DMS79 treated with DMSO at 0.1 percent for 48 hours (cell line): Measurements from ENCODE around the gene ENTHD1.

Source experiments
- DNase-seq: peaks from one replicate; lab custom pipeline; 2025; lab: John Stamatoyannopoulos, UW

The ENTHD1 gene

GRCh38 chr22:39712751-39713525, 180.6 kb downstream of the ENTHD1 start:
- no peak for DNase-seq

DNA sequence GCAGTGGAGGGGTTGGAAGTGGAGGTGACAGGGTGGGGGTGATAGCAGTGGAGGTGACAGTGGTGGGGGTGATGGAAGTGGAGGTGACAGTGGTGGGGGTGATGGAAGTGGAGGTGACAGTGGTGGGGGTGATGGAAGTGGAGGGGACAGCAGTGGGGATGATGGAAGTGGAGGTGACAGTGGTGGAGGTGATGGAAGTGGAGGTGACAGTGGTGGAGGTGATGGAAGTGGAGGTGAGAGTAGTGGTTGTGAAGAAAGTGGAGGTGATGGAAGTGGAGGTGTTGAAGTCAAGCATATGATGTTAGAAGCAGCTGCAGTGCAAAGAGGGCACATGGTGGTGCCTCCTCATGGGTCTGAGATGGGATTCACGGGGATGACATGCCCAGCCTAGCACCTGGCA, 181.5 kb downstream of the ENTHD1 start:
- DNase-seq: no peak

- peak; percentile 33 for DNase-seq
These were observed 183.0 kb downstream of the ENTHD1 start for GRCh38 chr22:39710380-39711150.

DNA sequence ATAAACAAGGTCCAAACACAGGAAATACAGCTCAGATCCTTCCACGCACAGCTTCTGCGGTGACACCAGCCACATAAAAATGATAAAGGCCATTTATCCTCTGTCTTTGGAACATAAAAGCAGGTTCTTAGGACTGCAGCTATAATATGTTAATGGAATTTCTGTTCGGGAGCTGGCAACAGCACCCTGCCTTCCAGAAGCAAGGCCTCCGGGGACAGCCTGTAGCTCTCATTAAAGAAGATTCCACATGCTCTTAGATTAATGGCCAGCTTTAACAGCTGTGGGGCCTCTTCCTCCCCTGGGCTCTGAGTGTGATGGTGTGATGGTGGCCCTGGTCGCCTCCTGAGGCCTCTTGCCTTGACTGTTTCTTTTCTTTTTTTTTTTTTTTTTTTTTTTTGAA, 185.7 kb downstream of the ENTHD1 start:
- no peak for DNase-seq

DNA sequence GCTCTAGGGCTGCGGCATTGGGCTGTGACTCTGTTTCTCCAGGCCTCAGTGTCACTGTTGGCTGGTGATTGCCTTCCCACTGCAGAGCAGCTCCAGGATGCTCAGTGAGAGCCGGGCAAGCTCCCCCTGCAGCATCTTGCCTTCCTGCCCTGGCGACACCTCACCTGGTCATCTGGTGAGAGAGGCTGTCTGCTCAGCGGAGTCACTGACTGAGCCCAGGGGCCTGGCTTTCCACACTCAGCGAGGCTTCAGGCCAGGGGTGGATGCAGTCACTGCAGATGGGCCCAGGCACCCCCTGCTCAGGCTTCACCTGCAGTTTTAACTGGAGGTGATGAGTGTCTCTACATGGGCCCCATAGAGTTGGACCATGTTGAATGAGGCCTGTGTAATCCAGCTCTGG, 186.2 kb downstream of the ENTHD1 start:
- DNase-seq: no peak

DNA sequence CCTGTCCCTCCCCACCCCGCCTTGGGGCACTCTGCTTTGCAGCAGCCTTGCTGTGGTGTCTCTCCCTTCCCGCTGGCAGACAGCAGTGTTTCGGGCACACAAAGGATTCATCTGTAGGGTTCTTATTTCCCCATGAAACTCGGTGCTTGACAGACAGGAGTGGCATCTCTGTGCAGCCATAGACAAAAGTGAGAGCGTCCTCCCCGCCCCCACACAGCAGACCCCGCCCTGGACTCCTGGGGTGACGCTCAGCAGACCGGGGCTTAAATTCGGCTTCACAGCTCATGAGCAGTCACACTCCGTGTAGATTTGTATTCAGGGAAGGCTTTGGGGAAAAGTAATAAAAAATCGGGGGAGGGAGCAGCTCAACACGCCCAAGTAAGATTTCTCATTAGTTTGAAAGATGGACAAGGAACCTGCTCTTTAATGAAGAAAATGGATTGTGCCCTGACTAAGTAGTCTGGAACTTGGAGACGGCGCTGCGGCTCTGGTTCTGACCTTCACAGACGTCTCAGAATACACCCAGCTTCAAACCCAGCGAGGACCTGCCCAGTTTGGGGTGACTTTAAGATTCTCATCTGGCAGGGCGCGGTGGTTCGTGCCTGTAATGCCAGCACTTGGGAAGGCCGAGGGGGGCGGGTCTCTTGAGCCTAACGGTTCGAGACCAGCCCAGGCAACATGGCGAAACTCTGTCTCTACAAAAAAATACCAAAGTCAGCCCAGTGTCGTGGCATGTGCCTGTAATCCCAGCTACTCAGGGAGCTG, 187.0 kb downstream of the ENTHD1 start:
- peak; percentile 27 for DNase-seq

- DNase-seq: no peak
These were observed 188.2 kb downstream of the ENTHD1 start for GRCh38 chr22:39705386-39705785.

DNA sequence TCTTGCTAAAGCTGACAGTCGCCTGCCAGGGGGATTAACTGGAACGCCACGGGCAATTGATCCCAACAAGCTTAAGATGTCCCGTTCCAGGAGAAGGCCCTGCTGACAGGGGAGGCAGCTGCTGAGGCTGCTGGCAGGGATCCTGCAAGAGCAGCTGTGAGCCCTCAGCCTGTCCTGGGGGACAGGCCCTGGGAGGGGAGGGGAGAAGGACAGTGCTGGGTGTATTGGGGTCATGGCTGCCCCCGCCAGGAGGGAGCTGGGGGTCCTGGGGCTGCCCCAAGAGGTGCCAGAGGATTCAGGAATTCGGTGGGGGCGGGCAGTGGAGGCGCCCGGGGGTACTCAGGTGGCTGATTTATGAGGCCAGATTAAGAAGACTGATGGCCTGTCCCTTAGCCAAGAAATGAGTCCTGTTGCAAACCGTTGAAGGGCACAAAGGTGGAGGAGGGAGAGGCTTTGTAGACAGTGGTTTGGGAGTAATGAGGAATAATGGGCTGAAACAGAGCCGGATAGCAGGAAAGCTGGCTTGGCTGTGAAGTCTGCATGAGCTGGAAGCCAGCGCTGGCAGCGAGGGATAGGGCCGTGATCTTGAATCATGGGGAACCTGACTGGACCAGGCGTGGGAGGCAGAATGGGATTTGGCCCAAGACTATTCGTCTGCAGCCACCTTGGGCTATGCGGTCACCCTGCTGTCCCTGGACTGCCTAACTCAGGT, 189.5 kb downstream of the ENTHD1 start:
- DNase-seq: peak; percentile 80

GRCh38 chr22:39703091-39703490, 190.5 kb downstream of the ENTHD1 start:
- DNase-seq: peak; percentile 39

DNA sequence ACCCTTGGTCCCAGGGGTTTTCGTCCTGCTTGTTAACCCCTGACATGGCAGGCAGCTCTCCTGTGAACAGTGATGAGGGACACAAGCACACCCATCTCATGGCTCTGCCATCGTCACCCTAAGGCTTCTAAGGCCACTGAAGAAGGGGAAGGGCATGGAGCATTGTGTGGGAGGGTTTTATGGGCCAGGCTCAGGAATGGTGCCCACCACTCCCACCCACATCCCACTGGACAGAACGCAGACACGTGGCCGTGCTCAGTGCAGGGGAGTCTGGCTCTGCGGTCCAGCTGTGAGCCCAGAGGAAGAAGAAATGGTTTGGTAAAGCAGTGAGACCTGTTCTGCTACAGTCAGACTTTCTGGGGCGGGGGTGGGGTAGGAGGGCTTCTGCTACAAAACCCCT, 193.0 kb downstream of the ENTHD1 start:
- DNase-seq: no peak

DNA sequence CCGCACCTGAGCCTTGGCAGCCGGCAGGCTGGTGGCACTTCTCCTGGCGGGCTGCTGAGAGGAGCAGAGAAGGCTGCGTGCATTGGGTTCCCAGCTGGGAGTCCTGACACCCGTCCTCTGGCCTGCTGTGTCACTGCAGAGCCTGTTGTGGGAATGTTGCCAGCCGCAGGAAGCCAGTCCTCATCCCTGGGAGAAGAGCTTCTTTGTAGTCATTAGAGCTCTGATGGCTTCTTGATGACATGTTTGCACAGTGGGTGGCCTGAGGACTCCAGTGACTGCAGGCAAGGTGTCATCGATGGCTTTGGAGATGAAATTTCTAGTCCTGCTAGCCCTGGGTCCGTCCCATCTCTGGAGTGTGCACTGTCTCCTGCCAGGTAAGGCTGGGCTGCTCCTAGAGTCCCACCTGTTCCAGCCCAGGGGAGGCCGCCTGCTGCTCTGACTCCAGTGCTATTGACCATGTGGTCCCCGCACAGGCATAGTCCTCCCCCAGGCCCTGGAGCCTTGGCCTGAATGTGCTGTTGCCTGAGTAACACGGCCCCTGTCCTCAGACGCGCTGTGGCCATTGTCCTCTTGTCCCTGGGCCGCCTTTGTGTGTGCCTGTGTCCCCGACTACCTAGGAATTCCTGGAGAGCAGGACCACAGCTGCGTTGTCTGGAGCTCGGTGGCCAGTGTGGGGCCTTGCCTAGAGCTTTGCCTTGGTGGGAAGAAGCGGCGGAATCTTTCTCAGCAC, 193.8 kb downstream of the ENTHD1 start:
- DNase-seq: peak; percentile 61

GRCh38 chr22:39697790-39698430, 195.7 kb downstream of the ENTHD1 start:
- no peak for DNase-seq

- no peak for DNase-seq
These were observed 199.5 kb downstream of the ENTHD1 start for GRCh38 chr22:39693943-39694500.
